Endometrial microvascular endothelial cells (primary cell): ENCODE data around the gene BCAR1. TPM values are rescaled to one million over a fixed set of nuclear protein-coding genes. Genes with fewer than 3 reads are reported as not detected.

Experiments
- in situ Hi-C: cut with HindIII; loops from 2 replicates; pipeline ENCODE4 v1.10.0; 2017; ENCODE audit warnings: low sequenced_read_pairs, low pct_unique_long_range_greater_than_20kb; ENCODE audit errors: inconsistent ontology term
- total RNA-seq: library from RNA; depleted of rRNA; stranded (reverse); fragments of >200 nt; gene quantifications from one replicate; pipeline ENCODE4 v1.2.3, GENCODE V29; 2015; ENCODE audit errors: inconsistent ontology term

BCAR1 gene
- total RNA-seq, 1 donor from 2014 or later: 254 TPM

DNA sequence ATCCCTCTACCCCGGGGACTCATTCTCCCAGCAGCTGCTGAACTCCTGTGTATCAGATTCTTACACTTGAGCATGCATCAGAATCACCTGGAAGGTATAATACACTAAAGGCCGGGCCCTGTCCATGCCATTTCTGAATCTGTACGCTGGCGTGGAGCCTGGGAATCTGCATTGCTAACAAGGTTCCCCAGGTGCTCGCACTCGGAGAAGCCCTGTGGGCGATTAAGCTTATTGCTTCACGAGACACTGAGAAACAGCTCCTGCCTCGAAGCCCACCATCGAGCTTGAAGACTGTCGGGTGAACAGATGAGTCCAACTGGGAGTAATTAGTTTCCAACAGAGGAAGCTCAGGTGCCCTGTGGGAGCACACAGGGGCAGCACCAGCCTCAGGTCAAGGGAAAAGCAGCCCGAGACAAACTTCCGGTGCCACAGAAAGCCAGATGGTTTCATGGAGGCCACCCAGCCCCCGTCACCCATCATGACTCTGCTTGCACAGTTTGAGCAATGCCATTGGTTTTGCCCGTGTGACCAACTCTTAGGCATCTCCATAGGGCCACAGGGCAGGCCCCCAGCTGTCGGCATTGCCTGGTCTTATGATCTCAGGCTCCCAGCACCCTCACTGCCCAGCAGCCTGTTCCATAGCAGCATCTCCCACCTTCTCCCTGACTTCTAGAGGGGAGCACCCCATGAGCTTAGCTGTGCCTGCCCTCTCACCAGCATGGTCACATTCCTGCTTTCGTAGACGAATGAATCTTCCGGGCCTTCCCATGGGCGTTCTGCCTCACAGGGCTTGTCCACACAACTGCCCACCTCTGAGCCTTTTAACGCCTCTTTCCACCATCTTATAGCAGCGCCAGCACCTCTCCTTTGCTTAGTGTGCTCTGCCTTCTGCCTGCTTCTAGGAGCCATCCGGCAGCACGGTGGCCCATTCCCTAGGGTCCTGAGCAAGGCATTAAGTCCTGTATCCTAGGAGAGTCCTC, 55.3 kb downstream of the BCAR1 start:
- in situ Hi-C loops: no loop called here

DNA sequence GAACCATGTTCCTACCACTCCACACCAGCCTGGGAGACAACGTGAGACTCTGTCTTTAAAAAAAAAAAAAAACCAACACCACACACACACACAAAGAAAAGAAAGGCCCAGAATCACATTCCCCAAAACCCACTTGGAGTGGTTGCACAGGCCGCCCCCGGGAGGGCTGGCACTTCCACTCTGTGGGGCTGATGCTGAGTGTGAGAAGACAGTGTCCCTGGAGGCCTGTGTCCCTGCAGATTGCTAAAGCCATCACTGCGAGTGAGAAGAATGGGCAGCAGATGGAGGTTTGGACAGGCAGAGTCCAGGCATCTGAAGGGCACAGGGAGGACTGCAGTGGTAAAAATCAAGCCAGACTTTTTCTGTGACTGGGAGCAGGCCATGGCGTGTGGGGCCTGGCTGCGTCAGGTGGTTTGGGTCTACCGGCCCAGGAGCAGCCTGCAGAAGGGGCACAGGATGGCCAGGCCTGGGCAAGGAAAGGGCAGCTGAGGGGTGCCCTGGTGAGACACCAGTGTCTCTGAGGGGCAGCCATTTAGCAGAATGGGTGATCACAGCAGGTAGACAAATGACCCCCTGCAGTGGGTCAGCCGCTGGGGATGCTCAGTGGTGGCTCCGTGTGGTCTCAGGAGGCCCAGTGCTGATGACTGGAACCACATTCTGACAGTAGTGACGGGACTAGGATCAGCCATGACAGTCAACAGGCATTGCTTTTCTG, 57.5 kb downstream of the BCAR1 start:
- in situ Hi-C loops: no loop called here

- in situ Hi-C loops: no loop called here
Measured at GRCh38 chr16:75193265-75193650, 58.2 kb downstream of the BCAR1 start.

- in situ Hi-C loops: no loop called here
Measured at GRCh38 chr16:75192606-75193264, 58.7 kb downstream of the BCAR1 start.

DNA sequence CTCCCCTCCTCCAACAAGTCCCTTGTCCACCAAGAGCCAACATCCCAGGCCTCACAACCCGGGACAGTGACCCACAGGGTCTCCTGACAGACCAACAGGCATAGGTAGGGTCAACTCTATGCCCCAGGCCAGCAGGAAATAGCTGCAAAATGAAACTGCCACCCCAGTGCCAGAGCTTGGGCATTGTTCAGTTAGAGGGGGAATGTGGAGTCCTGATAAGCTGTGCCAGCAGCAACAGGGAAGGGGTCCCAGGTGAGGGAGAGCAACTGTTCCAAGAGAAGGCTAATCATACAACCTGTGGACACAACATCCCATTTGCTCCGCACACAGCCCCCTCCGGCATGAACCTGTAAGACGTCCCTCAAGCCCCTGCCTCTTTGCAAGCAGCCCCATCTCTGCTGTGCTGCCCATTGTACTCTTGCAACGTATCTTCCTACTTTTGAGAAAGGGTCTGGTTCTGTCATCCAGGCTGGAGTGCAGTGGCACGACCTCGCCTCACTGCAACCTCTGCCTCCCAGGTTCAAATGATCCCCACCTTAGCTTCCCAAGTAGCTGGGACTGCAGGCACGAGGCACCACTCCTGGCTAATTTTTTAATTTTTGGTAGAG, 61.7 kb downstream of the BCAR1 start:
- in situ Hi-C loops: no loop called here

DNA sequence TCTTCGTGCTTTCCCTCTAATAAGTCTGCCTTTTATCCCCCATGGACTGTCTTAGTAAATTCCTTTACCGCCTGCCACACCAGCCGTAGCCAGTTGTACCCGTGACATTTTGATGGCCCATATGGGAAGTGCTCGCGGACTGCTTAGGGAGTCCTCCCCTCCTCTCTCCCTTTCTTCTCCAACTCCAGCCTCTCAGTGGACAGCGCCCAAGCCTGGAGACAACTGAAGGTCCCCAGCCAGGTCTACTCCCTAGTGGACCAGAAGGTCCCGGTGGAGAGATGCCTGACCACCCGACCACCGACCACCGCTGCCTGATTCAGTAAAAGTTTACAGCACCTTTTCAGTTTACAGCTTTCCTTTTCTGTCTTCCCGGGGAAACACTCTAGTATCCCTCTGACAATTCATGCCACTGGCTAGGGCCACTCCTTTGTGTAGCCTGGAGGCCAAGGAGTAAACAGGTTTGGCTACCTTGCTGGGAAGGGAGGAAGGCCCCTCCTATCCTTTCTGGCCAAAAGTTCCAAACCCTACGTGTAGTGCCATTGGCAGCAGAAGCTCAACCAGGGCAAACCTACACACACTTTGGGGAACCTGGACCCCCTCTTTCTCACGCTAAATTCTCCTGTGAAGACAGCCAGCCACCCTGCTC, 62.5 kb downstream of the BCAR1 start:
- in situ Hi-C loops: no loop called here

- in situ Hi-C loops: no loop called here
Measured at GRCh38 chr16:75181630-75182029, 69.8 kb downstream of the BCAR1 start.

- in situ Hi-C loops: no loop called here
Measured at GRCh38 chr16:75179208-75179607, 72.2 kb downstream of the BCAR1 start.

Other genes starting within 250 kb of the BCAR1 start
- 0.09 TPM for gene LDHD, start 134.8 kb downstream of the BCAR1 start, total RNA-seq
- gene ZFP1, start 103.1 kb downstream of the BCAR1 start, total RNA-seq: 3.8 TPM
- not detected for gene CTRB2, start 44.5 kb downstream of the BCAR1 start, total RNA-seq
- gene CTRB1, start 32.6 kb downstream of the BCAR1 start, total RNA-seq: not detected
- 60.5 TPM for gene CFDP1, start 181.9 kb upstream of the BCAR1 start, total RNA-seq
- 24.3 TPM for gene TMEM170A, start 213.1 kb upstream of the BCAR1 start, total RNA-seq
- 0.19 TPM for gene CHST6, start 243.8 kb upstream of the BCAR1 start, total RNA-seq